ENCODE results near the gene GPANK1. TPM values are rescaled to one million over a fixed set of nuclear protein-coding genes. Genes with fewer than 3 reads are reported as not detected.

Gene GPANK1
- total and polyA plus RNA-seq, 2 of the 13 experiments (the other 11 are each of a cell fraction or from before 2014, with no cell fraction given) = 15.4 to 22.8 TPM

DNA sequence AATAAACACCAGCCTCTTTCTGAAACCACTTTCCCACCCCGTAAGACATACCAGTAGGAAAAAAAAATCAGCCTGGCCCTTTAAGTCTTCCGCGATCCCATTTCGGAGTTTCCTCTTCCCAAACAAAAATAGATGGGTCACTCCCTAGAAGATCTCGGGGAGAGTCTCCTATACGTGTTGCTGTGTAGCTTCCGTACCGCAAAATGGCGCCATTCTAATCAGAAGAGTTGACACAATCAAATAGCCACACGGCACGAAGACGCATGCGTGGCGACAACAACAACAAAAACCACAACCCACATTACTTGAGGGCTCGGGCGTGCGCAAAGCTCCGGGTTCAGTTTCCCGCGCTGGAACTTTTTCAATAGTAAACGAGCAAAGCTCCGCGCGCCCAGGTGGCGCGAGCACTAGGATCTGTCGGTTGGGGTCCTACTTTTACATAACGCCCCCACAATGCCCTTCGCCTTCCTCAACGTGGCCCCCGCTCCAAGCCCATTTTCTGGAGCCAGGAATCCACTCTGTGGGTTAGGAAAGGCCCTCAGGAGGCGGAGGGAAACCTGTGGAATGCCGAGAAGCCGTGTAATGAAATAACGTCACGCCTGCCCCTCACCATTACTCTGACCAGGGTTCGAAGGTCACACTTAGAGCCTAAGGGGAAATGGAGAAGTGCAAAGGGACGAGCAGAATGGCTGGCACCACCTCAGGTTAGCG, at the start of gene GPANK1 (continued):
- TF ChIP-seq, protein P1, sequence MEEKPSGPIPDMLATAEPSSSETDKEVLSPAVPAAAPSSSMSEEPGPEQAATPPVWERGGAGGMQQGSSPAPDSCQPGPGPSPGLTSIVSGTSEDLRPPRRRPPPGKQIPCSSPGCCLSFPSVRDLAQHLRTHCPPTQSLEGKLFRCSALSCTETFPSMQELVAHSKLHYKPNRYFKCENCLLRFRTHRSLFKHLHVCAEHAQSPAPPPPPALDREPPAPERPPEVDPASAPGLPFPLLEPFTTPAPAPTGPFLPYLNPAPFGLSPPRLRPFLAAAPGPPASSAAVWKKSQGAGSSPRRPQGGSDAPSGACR (CRISPR knock-in tag; IDR thresholded peaks at IDR 0.05) = peak; percentile 83; the same call in 1 of the 2 replicates
- TF ChIP-seq ZNF230 (CRISPR knock-in tag; IDR thresholded peaks at IDR 0.05) = 0 out of 2 replicates have a peak, but pooled peaks have one; percentile 20
- TF ChIP-seq, protein P2, sequence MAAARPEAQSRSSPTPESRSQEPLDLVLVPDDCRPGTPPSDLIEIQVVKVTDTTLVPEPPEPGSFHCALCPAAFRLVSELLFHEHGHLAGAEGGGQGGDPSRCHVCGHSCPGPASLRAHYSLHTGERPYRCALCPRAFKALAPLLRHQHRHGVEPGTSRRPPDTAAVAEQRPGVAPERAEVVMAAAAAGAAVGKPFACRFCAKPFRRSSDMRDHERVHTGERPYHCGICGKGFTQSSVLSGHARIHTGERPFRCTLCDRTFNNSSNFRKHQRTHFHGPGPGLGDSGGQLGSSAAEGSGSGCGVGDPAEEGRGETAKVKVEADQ (CRISPR knock-in tag; IDR thresholded peaks at IDR 0.05; ENCODE audit: borderline replicate concordance) = peak; percentile 51; the same call in 1 of the 2 replicates
- TF ChIP-seq ZNF224 (CRISPR knock-in tag; IDR thresholded peaks at IDR 0.05) = no peak
- TF ChIP-seq KDM6A (CRISPR knock-in tag; IDR thresholded peaks at IDR 0.05; ENCODE audit: low read depth) = 0 out of 2 replicates have a peak, but pooled peaks have one; percentile 8
- TF ChIP-seq RARG (CRISPR knock-in tag; IDR thresholded peaks at IDR 0.05; ENCODE audit: low read depth) = no peak
- TF ChIP-seq SUZ12 (IDR thresholded peaks at IDR 0.05; ENCODE audit: low read depth, low read length) = no peak
- TF ChIP-seq KDM3A (CRISPR knock-in tag; IDR thresholded peaks at IDR 0.05; ENCODE audit: low read depth) = no peak; the same call in 1 of the 2 replicates
- TF ChIP-seq, protein P3, sequence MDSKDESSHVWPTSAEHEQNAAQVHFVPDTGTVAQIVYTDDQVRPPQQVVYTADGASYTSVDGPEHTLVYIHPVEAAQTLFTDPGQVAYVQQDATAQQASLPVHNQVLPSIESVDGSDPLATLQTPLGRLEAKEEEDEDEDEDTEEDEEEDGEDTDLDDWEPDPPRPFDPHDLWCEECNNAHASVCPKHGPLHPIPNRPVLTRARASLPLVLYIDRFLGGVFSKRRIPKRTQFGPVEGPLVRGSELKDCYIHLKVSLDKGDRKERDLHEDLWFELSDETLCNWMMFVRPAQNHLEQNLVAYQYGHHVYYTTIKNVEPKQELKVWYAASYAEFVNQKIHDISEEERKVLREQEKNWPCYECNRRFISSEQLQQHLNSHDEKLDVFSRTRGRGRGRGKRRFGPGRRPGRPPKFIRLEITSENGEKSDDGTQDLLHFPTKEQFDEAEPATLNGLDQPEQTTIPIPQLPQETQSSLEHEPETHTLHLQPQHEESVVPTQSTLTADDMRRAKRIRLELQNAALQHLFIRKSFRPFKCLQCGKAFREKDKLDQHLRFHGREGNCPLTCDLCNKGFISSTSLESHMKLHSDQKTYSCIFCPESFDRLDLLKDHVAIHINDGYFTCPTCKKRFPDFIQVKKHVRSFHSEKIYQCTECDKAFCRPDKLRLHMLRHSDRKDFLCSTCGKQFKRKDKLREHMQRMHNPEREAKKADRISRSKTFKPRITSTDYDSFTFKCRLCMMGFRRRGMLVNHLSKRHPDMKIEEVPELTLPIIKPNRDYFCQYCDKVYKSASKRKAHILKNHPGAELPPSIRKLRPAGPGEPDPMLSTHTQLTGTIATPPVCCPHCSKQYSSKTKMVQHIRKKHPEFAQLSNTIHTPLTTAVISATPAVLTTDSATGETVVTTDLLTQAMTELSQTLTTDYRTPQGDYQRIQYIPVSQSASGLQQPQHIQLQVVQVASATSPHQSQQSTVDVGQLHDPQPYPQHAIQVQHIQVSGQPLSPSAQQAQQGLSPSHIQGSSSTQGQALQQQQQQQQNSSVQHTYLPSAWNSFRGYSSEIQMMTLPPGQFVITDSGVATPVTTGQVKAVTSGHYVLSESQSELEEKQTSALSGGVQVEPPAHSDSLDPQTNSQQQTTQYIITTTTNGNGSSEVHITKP (CRISPR knock-in tag; IDR thresholded peaks at IDR 0.05; ENCODE audit: low read depth) = peak; percentile 51; the same call in 1 of the 2 replicates
- TF ChIP-seq FOXA3 (CRISPR knock-in tag; IDR thresholded peaks at IDR 0.05) = peak; percentile 66
- 0 out of 2 replicates have a peak, but pooled peaks have one; percentile 67 for TF ChIP-seq PITX1 (CRISPR knock-in tag; IDR thresholded peaks at IDR 0.05)
- no peak for TF ChIP-seq REXO4 (CRISPR knock-in tag; IDR thresholded peaks at IDR 0.05; ENCODE audit: borderline replicate concordance)
- TF ChIP-seq ZSCAN12 (CRISPR knock-in tag; IDR thresholded peaks at IDR 0.05) = no peak
- TF ChIP-seq ZNF746 (CRISPR knock-in tag; IDR thresholded peaks at IDR 0.05) = no peak
- TF ChIP-seq, protein P4, sequence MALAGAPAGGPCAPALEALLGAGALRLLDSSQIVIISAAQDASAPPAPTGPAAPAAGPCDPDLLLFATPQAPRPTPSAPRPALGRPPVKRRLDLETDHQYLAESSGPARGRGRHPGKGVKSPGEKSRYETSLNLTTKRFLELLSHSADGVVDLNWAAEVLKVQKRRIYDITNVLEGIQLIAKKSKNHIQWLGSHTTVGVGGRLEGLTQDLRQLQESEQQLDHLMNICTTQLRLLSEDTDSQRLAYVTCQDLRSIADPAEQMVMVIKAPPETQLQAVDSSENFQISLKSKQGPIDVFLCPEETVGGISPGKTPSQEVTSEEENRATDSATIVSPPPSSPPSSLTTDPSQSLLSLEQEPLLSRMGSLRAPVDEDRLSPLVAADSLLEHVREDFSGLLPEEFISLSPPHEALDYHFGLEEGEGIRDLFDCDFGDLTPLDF (CRISPR knock-in tag; IDR thresholded peaks at IDR 0.05) = peak; percentile 97
- TF ChIP-seq TCF7L2 (IDR thresholded peaks at IDR 0.05; ENCODE audit: low read depth, low read length) = no peak
- TF ChIP-seq MAFK (conservative IDR thresholded peaks at IDR 0.05 in 1 of 2, IDR thresholded peaks at IDR 0.05 in 1 of 2; ENCODE audit: low read length in 2 of 2) = no peak
- TF ChIP-seq FOXO1 (CRISPR knock-in tag; IDR thresholded peaks at IDR 0.05) = peak; percentile 67; the same call in 1 of the 2 replicates
- TF ChIP-seq ZNF468 (CRISPR knock-in tag; IDR thresholded peaks at IDR 0.05) = no peak
- TF ChIP-seq TOPORS (CRISPR knock-in tag; IDR thresholded peaks at IDR 0.05) = no peak
- no peak for TF ChIP-seq MEIS2 (CRISPR knock-in tag; IDR thresholded peaks at IDR 0.05)
- no peak; the same call in 1 of the 2 replicates for TF ChIP-seq ZNF329 (CRISPR knock-in tag; IDR thresholded peaks at IDR 0.05; ENCODE audit: low read depth)
- TF ChIP-seq, protein P5, sequence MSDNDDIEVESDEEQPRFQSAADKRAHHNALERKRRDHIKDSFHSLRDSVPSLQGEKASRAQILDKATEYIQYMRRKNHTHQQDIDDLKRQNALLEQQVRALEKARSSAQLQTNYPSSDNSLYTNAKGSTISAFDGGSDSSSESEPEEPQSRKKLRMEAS (IDR thresholded peaks at IDR 0.05) = peak; percentile 86

Data from HepG2 (cell line).